ENCODE measurements around the gene ARRB2.

DNA sequence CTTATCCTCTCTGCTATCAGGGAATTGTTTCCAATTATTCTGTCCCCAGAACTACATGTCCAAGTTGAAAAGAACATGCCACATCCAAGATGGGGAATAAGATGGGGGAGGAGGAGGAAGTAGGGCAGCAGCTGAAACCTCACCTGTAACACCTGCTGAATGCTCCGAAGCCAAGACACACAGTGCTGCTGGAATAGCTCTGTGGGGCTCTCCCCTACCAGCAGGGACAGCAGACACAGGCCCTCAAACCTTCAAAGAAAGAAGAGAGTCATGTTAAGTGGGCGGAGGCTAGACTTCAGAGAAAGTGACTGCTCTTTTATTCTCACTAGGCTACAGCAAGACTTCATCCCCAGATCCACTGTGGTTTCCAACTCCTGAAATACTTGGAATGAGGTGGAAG is 19.7 kb upstream of the ARRB2 start:
- TF ChIP-seq GATA3 (IDR thresholded peaks at IDR 0.05; ENCODE audit: low read depth, low read length) = no peak
- TF ChIP-seq GATA2 (IDR thresholded peaks at IDR 0.05; ENCODE audit: low read depth, low read length) = no peak

Measured in SH-SY5Y (cell line).